Measurements from ENCODE around the gene FFAR1.

DNA sequence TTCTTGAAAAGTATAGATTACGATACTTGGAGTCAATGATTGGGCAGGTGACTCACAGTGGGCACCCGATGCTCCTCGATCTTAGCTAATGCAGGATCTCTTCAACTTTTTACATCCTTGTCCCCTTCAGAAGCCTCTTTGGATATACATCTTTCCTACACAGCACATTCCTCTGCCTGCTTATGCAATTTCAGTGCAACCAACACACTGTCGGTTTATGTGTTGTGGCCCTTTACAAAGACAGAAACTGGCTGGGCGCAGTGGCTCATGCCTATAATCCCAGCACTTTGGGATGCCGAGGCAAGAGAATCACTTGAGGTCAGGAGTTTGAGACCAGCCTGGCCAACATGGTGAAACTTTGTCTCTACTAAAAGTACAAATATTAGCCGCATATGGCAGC lies 25.8 kb downstream of the FFAR1 start:
- no peak for TF ChIP-seq POLR2A (IDR thresholded peaks at IDR 0.05)
- TF ChIP-seq, protein P1, sequence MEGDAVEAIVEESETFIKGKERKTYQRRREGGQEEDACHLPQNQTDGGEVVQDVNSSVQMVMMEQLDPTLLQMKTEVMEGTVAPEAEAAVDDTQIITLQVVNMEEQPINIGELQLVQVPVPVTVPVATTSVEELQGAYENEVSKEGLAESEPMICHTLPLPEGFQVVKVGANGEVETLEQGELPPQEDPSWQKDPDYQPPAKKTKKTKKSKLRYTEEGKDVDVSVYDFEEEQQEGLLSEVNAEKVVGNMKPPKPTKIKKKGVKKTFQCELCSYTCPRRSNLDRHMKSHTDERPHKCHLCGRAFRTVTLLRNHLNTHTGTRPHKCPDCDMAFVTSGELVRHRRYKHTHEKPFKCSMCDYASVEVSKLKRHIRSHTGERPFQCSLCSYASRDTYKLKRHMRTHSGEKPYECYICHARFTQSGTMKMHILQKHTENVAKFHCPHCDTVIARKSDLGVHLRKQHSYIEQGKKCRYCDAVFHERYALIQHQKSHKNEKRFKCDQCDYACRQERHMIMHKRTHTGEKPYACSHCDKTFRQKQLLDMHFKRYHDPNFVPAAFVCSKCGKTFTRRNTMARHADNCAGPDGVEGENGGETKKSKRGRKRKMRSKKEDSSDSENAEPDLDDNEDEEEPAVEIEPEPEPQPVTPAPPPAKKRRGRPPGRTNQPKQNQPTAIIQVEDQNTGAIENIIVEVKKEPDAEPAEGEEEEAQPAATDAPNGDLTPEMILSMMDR (IDR thresholded peaks at IDR 0.05), result no peak
